DOHH2 (cell line): Measurements from ENCODE around the gene ZFYVE19.
A peak's percentile ranks its signal among the peaks of the same experiment; 100 is the strongest.

Experiments used
- H3F3A ChIP-seq: fragments of 200-600 bp; sonication (generic), shearing (Covaris generic); 2 replicates; pipeline ENCODE4 v1.6.0; 2016; ENCODE audit warnings: antibody characterized with exemption, mild to moderate bottlenecking; ENCODE audit not compliant: control insufficient read depth, insufficient read depth
- H3K27ac ChIP-seq: fragments of 200-600 bp; sonication (generic); 2 replicates; pipeline ENCODE4 v1.5.1; 2014; ENCODE audit warnings: low read depth, mild to moderate bottlenecking, low read length, moderate library complexity
- H3K27me3 ChIP-seq: fragments of 200-600 bp; sonication (generic); 2 replicates; pipeline ENCODE4 v1.6.1; 2014; ENCODE audit warnings: mild to moderate bottlenecking, low read length, mixed read lengths; ENCODE audit not compliant: control insufficient read depth
- H3K36me3 ChIP-seq: fragments of 200-600 bp; sonication (generic); 2 replicates; pipeline ENCODE4 v1.6.1; 2014; ENCODE audit warnings: mild to moderate bottlenecking, low read length, moderate library complexity, mixed read lengths; ENCODE audit not compliant: control insufficient read depth
- H3K4me1 ChIP-seq: fragments of 200-600 bp; sonication (generic); 2 replicates; pipeline ENCODE4 v1.6.1; 2014; ENCODE audit warnings: mild to moderate bottlenecking, low read length, mixed read lengths; ENCODE audit not compliant: control insufficient read depth
- H3K4me2 ChIP-seq: fragments of 200-600 bp; sonication (generic); 2 replicates; pipeline ENCODE4 v1.6.0; 2014; ENCODE audit warnings: mild to moderate bottlenecking, low read length, moderate library complexity
- H3K4me3 ChIP-seq: fragments of 200-600 bp; sonication (generic); 2 replicates; pipeline ENCODE4 v1.5.1; 2014; ENCODE audit warnings: mild to moderate bottlenecking, low read length, mixed read lengths
- H3K79me2 ChIP-seq: fragments of 200-600 bp; sonication (generic); 2 replicates; pipeline ENCODE4 v1.6.1; 2014; ENCODE audit warnings: mild to moderate bottlenecking, low read length, mixed read lengths; ENCODE audit not compliant: control insufficient read depth
- H3K9me2 ChIP-seq: fragments of 200-600 bp; sonication (generic); replicated peaks from 2 replicates; pipeline ENCODE4 v1.6.1; 2014; ENCODE audit warnings: mild to moderate bottlenecking, low read length, mixed read lengths; ENCODE audit not compliant: control insufficient read depth
- H3K9me3 ChIP-seq: fragments of 200-600 bp; sonication (generic); 2 replicates; pipeline ENCODE4 v1.6.1; 2014; ENCODE audit warnings: antibody characterized with exemption, low read length, mixed read lengths; ENCODE audit not compliant: control insufficient read depth, insufficient read depth
- H4K20me1 ChIP-seq: fragments of 200-600 bp; sonication (generic); 2 replicates; pipeline ENCODE4 v1.6.0; 2014; ENCODE audit warnings: low read depth, mild to moderate bottlenecking, antibody characterized with exemption, low read length, moderate library complexity; ENCODE audit not compliant: control insufficient read depth, insufficient read depth
- CTCF ChIP-seq: fragments of 200-600 bp; sonication (generic); IDR thresholded peaks from one replicate; pipeline ENCODE4 v1.5.1; 2014; ENCODE audit warnings: antibody characterized with exemption, mild to moderate bottlenecking, low read depth, low read length; ENCODE audit not compliant: poor library complexity, severe bottlenecking
- EZH2phosphoT487 ChIP-seq: fragments of 200-600 bp; sonication (generic); IDR thresholded peaks from 2 replicates; pipeline ENCODE4 v1.6.1; 2017; ENCODE audit warnings: borderline replicate concordance, mild to moderate bottlenecking, antibody characterized with exemption, low read length, moderate library complexity, mixed read lengths

ZFYVE19 gene

GRCh38 chr15:40775740-40776536 is 31.0 kb upstream of the ZFYVE19 start:
- H3F3A ChIP-seq, result 0 out of 2 replicates have a peak, but pooled peaks cover 6% of the 10 kb centered on the region
- H3K4me3 ChIP-seq, result no peak overlapping the region
- H3K4me1 ChIP-seq, result peaks cover 18% of the 10 kb centered on the region
- H3K27ac ChIP-seq, result no peak overlapping the region
- no peak overlapping the region for H3K4me2 ChIP-seq
- no peaks in the 10 kb centered on the region for H3K9me3 ChIP-seq
- no peak for TF ChIP-seq CTCF
- TF ChIP-seq EZH2phosphoT487, result no peak
- H3K9me2 ChIP-seq, result no peaks in the 10 kb centered on the region
- H3K79me2 ChIP-seq, result no peaks in the 10 kb centered on the region
- no peaks in the 10 kb centered on the region for H4K20me1 ChIP-seq
- no peaks in the 10 kb centered on the region for H3K27me3 ChIP-seq
- H3K36me3 ChIP-seq, result peaks cover 46% of the 10 kb centered on the region

- peaks cover 39% of the 10 kb centered on the region for H3K36me3 ChIP-seq
- peaks cover 11% of the 10 kb centered on the region for H3K4me1 ChIP-seq
- TF ChIP-seq EZH2phosphoT487, result no peak
- no peak for TF ChIP-seq CTCF
- no peaks in the 10 kb centered on the region for H3K79me2 ChIP-seq
- H3K27ac ChIP-seq, result no peak overlapping the region
- no peaks in the 10 kb centered on the region for H4K20me1 ChIP-seq
- H3K27me3 ChIP-seq, result no peaks in the 10 kb centered on the region
- H3K9me2 ChIP-seq, result no peaks in the 10 kb centered on the region
- 0 out of 2 replicates have a peak, but pooled peaks cover 6% of the 10 kb centered on the region for H3F3A ChIP-seq
- H3K4me3 ChIP-seq, result no peak overlapping the region
- H3K9me3 ChIP-seq, result no peaks in the 10 kb centered on the region
- no peak overlapping the region for H3K4me2 ChIP-seq
Measured at GRCh38 chr15:40776537-40777141, 30.2 kb upstream of the ZFYVE19 start.

- TF ChIP-seq EZH2phosphoT487 (no peak), CTCF (peak; percentile 93)
Measured at GRCh38 chr15:40782609-40783227, 24.2 kb upstream of the ZFYVE19 start.

More at GRCh38 chr15:40782609-40783227, 24.2 kb upstream of the ZFYVE19 start:
- H4K20me1 ChIP-seq, result no peaks in the 10 kb centered on the region
- H3K27me3 ChIP-seq, result no peaks in the 10 kb centered on the region
- H3K9me2 ChIP-seq, result no peaks in the 10 kb centered on the region
- H3K27ac ChIP-seq, result no peak overlapping the region
- no peak overlapping the region for H3K4me3 ChIP-seq
- no peak overlapping the region for H3K4me2 ChIP-seq
- no peaks in the 10 kb centered on the region for H3K9me3 ChIP-seq
- peaks cover 12% of the 10 kb centered on the region; the same call in 1 of the 2 replicates for H3K36me3 ChIP-seq
- no peaks in the 10 kb centered on the region for H3F3A ChIP-seq
- H3K4me1 ChIP-seq, result peaks cover 7% of the 10 kb centered on the region
- peaks cover 12% of the 10 kb centered on the region for H3K79me2 ChIP-seq
